ENCODE results near the gene MACF1. TPM values are rescaled to one million over a fixed set of nuclear protein-coding genes. Genes with fewer than 3 reads are reported as not detected.

Gene MACF1
- total RNA-seq, 2 donors from 2014 or later: 263 to 280 TPM

- ATAC-seq (peak in 1 of 2 donors; percentile 81), DNase-seq (no peak)
- intact Hi-C loops (cut with DNase I): no loop called here
Measured at GRCh38 chr1:39282537-39283216, 78.2 kb downstream of the MACF1 start.

- ATAC-seq (no peak), DNase-seq (no peak)
- intact Hi-C loops (cut with DNase I): no loop called here
Measured at GRCh38 chr1:39283858-39284257, 79.4 kb downstream of the MACF1 start.

- ATAC-seq (no peak), DNase-seq (no peak)
- intact Hi-C loops (cut with DNase I): no loop called here
Measured at GRCh38 chr1:39287541-39287940, 83.0 kb downstream of the MACF1 start.

- DNase-seq: no peak
- intact Hi-C loops (cut with DNase I): no loop called here
Measured at GRCh38 chr1:39288735-39289465, 84.4 kb downstream of the MACF1 start.

GRCh38 chr1:39292401-39292800 is 87.9 kb downstream of the MACF1 start:
- ATAC-seq: no peak
- intact Hi-C loops (cut with DNase I): no loop called here
- DNase-seq: no peak

More at GRCh38 chr1:39288735-39289465, 84.4 kb downstream of the MACF1 start:
- ATAC-seq: no peak

GRCh38 chr1:39293375-39294070 is 89.0 kb downstream of the MACF1 start:
- intact Hi-C loops (cut with DNase I): no loop called here
- no peak for DNase-seq
- peak in 1 of 2 donors; percentile 59 for ATAC-seq

- ATAC-seq (peak; percentile 89 to 93), DNase-seq (no peak)
- intact Hi-C loops (cut with DNase I): no loop called here
Measured at GRCh38 chr1:39294531-39294930, 90.0 kb downstream of the MACF1 start.

GRCh38 chr1:39295901-39296300 is 91.4 kb downstream of the MACF1 start:
- intact Hi-C loops (cut with DNase I): no loop called here
- peak in 1 of 2 donors; percentile 64 for ATAC-seq
- DNase-seq: no peak

GRCh38 chr1:39297551-39297950 is 93.1 kb downstream of the MACF1 start:
- DNase-seq: no peak
- no peak for ATAC-seq
- intact Hi-C loops (cut with DNase I): no loop called here

GRCh38 chr1:39301606-39302005 is 97.1 kb downstream of the MACF1 start:
- no peak for ATAC-seq
- DNase-seq: no peak
- intact Hi-C loops (cut with DNase I): no loop called here

GRCh38 chr1:39305555-39305954 is 101.1 kb downstream of the MACF1 start:
- no peak for DNase-seq
- no peak for ATAC-seq
- intact Hi-C loops (cut with DNase I): no loop called here

- DNase-seq (no peak), ATAC-seq (no peak)
- intact Hi-C loops (cut with DNase I): loop anchor here in 1 of 2 donors (10.0 kb wide), 1 partner anchor 135 kb away; no protein-coding TSS in a partner anchor
Measured at GRCh38 chr1:39310015-39310414, 105.5 kb downstream of the MACF1 start.

- intact Hi-C loops (cut with DNase I): loop anchor here in 1 of 2 donors (10.0 kb wide), 1 partner anchor 134 kb away; no protein-coding TSS in a partner anchor
- ATAC-seq (no peak), DNase-seq (no peak)
Measured at GRCh38 chr1:39310691-39311090, 106.2 kb downstream of the MACF1 start.

GRCh38 chr1:39317111-39317510 is 112.6 kb downstream of the MACF1 start:
- intact Hi-C loops (cut with DNase I): loop anchor here in 1 of 2 donors (10.0 kb wide), 1 partner anchor 128 kb away; no protein-coding TSS in a partner anchor

GRCh38 chr1:39317910-39318633 is 113.6 kb downstream of the MACF1 start:
- ATAC-seq (peak; percentile 61 to 68), DNase-seq (peak; percentile 56)
- intact Hi-C loops (cut with DNase I): loop anchor here in 1 of 2 donors (10.0 kb wide), 1 partner anchor 127 kb away; no protein-coding TSS in a partner anchor

More at GRCh38 chr1:39317111-39317510, 112.6 kb downstream of the MACF1 start:
- DNase-seq (no peak), ATAC-seq (peak; percentile 47 to 67)

- intact Hi-C loops (cut with DNase I): no loop called here
- DNase-seq (no peak), ATAC-seq (no peak)
Measured at GRCh38 chr1:39321979-39322378, 117.5 kb downstream of the MACF1 start.

- DNase-seq (no peak), ATAC-seq (peak; percentile 44 to 61)
- intact Hi-C loops (cut with DNase I): no loop called here
Measured at GRCh38 chr1:39322431-39322830, 117.9 kb downstream of the MACF1 start.

GRCh38 chr1:39324888-39325287 is 120.4 kb downstream of the MACF1 start:
- DNase-seq: no peak
- intact Hi-C loops (cut with DNase I): no loop called here
- ATAC-seq: no peak

- intact Hi-C loops (cut with DNase I): no loop called here
- no peak for ATAC-seq
- no peak for DNase-seq
Measured at GRCh38 chr1:39326836-39327235, 122.3 kb downstream of the MACF1 start.
